ENCODE results near the gene MTRF1. TPM values are rescaled to one million over a fixed set of nuclear protein-coding genes. Genes with fewer than 3 reads are reported as not detected.

Gene MTRF1
- total RNA-seq, 4 donors from 2014 or later, result 8.2 to 16.7 (median 13.3) TPM

GRCh38 chr13:41294914-41295313 lies 31.5 kb upstream of the MTRF1 start:
- no peaks in the 10 kb centered on the region for H3K4me1 ChIP-seq
- no peaks in the 10 kb centered on the region for H3K36me3 ChIP-seq
- ATAC-seq (no peak), DNase-seq (no peak)
- H3K4me3 ChIP-seq, result no peak overlapping the region
- in situ Hi-C loops (cut with MboI; ENCODE audit: low sequenced_read_pairs in 4 of 4) (no loop called here), intact Hi-C loops (cut with DNase I; ENCODE audit: low total_unique reads) (no loop called here)
- H3K9me3 ChIP-seq, result peaks cover 0 to 4% (median 0%) of the 10 kb centered on the region in 3 donors
- no peaks in the 10 kb centered on the region for H3K27me3 ChIP-seq
- H3K27ac ChIP-seq, result no peak overlapping the region
- no peak for TF ChIP-seq CTCF (IDR thresholded peaks at IDR 0.05 in 4 of 5, conservative IDR thresholded peaks at IDR 0.05 in 1 of 5)
- TF ChIP-seq POLR2A (IDR thresholded peaks at IDR 0.05), result no peak

GRCh38 chr13:41293272-41293671 lies 29.9 kb upstream of the MTRF1 start:
- no peak for DNase-seq
- in situ Hi-C loops (cut with MboI; ENCODE audit: low sequenced_read_pairs in 4 of 4) (no loop called here), intact Hi-C loops (cut with DNase I; ENCODE audit: low total_unique reads) (no loop called here)
- ATAC-seq, result no peak
- Histone ChIP-seq H3K9me3 (peaks cover 0 to 4% (median 0%) of the 10 kb centered on the region in 3 donors), H3K4me3 (no peak overlapping the region), H3K27me3 (no peaks in the 10 kb centered on the region), H3K4me1 (no peaks in the 10 kb centered on the region), H3K27ac (no peak overlapping the region), H3K36me3 (no peaks in the 10 kb centered on the region)
- no peak for TF ChIP-seq POLR2A (IDR thresholded peaks at IDR 0.05)

- Histone ChIP-seq H3K27me3 (no peaks in the 10 kb centered on the region), H3K9me3 (peaks cover 0 to 4% (median 0%) of the 10 kb centered on the region in 3 donors), H3K36me3 (no peaks in the 10 kb centered on the region), H3K27ac (no peak overlapping the region), H3K4me3 (no peak overlapping the region), H3K4me1 (no peaks in the 10 kb centered on the region)
- in situ Hi-C loops (cut with MboI; ENCODE audit: low sequenced_read_pairs in 4 of 4) (no loop called here), intact Hi-C loops (cut with DNase I; ENCODE audit: low total_unique reads) (no loop called here)
- ATAC-seq (no peak), DNase-seq (no peak)
- TF ChIP-seq CTCF (IDR thresholded peaks at IDR 0.05 in 4 of 5, conservative IDR thresholded peaks at IDR 0.05 in 1 of 5) (no peak), POLR2A (IDR thresholded peaks at IDR 0.05) (no peak)
Observed at GRCh38 chr13:41291246-41291645, 27.9 kb upstream of the MTRF1 start.

- ATAC-seq, result no peak
- no peaks in the 10 kb centered on the region for H3K36me3 ChIP-seq
- no peaks in the 10 kb centered on the region for H3K4me1 ChIP-seq
- no peak overlapping the region for H3K27ac ChIP-seq
- in situ Hi-C loops (cut with MboI; ENCODE audit: low sequenced_read_pairs in 4 of 4), result no loop called here
- H3K27me3 ChIP-seq, result no peaks in the 10 kb centered on the region
- peaks cover 0 to 4% (median 0%) of the 10 kb centered on the region in 3 donors for H3K9me3 ChIP-seq
- no peak overlapping the region for H3K4me3 ChIP-seq
- intact Hi-C loops (cut with DNase I; ENCODE audit: low total_unique reads), result no loop called here
- no peak for DNase-seq
- TF ChIP-seq POLR2A (IDR thresholded peaks at IDR 0.05), result no peak
- TF ChIP-seq CTCF (IDR thresholded peaks at IDR 0.05 in 4 of 5, conservative IDR thresholded peaks at IDR 0.05 in 1 of 5), result no peak
Observed at GRCh38 chr13:41289463-41289881, 26.1 kb upstream of the MTRF1 start.

GRCh38 chr13:41286370-41286769 lies 23.0 kb upstream of the MTRF1 start:
- ATAC-seq, result no peak
- no peaks in the 10 kb centered on the region for H3K36me3 ChIP-seq
- TF ChIP-seq CTCF (IDR thresholded peaks at IDR 0.05 in 4 of 5, conservative IDR thresholded peaks at IDR 0.05 in 1 of 5), result no peak
- no peak for TF ChIP-seq POLR2A (IDR thresholded peaks at IDR 0.05)
- H3K4me1 ChIP-seq, result no peaks in the 10 kb centered on the region
- H3K4me3 ChIP-seq, result no peak overlapping the region
- no peak overlapping the region for H3K27ac ChIP-seq
- no peaks in the 10 kb centered on the region for H3K27me3 ChIP-seq
- in situ Hi-C loops (cut with MboI; ENCODE audit: low sequenced_read_pairs in 4 of 4) (no loop called here), intact Hi-C loops (cut with DNase I; ENCODE audit: low total_unique reads) (no loop called here)
- no peak for DNase-seq
- no peaks in the 10 kb centered on the region for H3K9me3 ChIP-seq
